HepG2 (cell line): ENCODE measurements around the gene ADAMTSL4. TPM values are rescaled to one million over a fixed set of nuclear protein-coding genes. Genes with fewer than 3 reads are reported as not detected.
A peak's percentile ranks its signal among the peaks of the same experiment; 100 is the strongest.

ENCODE experiments used
- HNF4A ChIP-seq: sonication (generic); formaldehyde crosslinking; IDR thresholded peaks from 2 replicates; pipeline ENCODE4 v1.4.0; 2020; ENCODE audit warnings: missing genetic modification reagents
- MXD1 ChIP-seq: sonication (generic); formaldehyde crosslinking; IDR thresholded peaks from 2 replicates; pipeline ENCODE4 v1.4.0; 2020; ENCODE audit warnings: mild to moderate bottlenecking, missing genetic modification reagents
- NR2F6 ChIP-seq, 2 experiments: IDR thresholded peaks; 2 replicates each; pipeline ENCODE4 v1.6.1; 2016; ENCODE audit warnings: antibody characterized with exemption in 1 of 2, mild to moderate bottlenecking in 1 of 2
- REL ChIP-seq: sonication (generic); formaldehyde crosslinking; conservative IDR thresholded peaks from 2 replicates; pipeline ENCODE4 v1.8.0; 2022; ENCODE audit warnings: mild to moderate bottlenecking, missing genetic modification reagents, moderate library complexity
- SALL1 ChIP-seq: sonication (generic); formaldehyde crosslinking; IDR thresholded peaks from 2 replicates; pipeline ENCODE4 v1.8.0; 2022; ENCODE audit warnings: mild to moderate bottlenecking, missing genetic modification reagents
- SOX13 ChIP-seq, 3 experiments: fragments of 450-650 bp in 1 of 3; sonication (generic) in 1 of 3; formaldehyde crosslinking in 1 of 3; IDR thresholded peaks in 2 of 3; conservative IDR thresholded peaks in 1 of 3; 2 replicates each; pipeline versions ENCODE4 v1.5.0 to v1.6.1; 2016 to 2020; ENCODE audit warnings: antibody characterized with exemption in 1 of 3, mild to moderate bottlenecking in 1 of 3, missing compliant biosample characterization in 1 of 3, missing genetic modification reagents in 1 of 3, moderate library complexity in 1 of 3
- ZBTB40 ChIP-seq, 2 experiments: fragments of 450-650 bp in 1 of 2; sonication (generic) in 1 of 2; formaldehyde crosslinking in 1 of 2; IDR thresholded peaks; 2 replicates each; pipeline versions ENCODE4 v1.6.1 to v1.8.0; 2016 to 2022; ENCODE audit warnings: antibody characterized with exemption in 1 of 2, mild to moderate bottlenecking in 1 of 2, missing genetic modification reagents in 1 of 2
- polyA plus RNA-seq, 8 experiments: library from polyadenylated mRNA; depleted of rRNA in 3 of 8; stranded (reverse) in 7 of 8; unstranded in 1 of 8; fragments of >200 nt; fragmentation: Illumina TruSeq in 4 of 8; extraction: Trizol in 4 of 8; gene quantifications; 2 replicates each; pipeline versions ENCODE4 v1.2.1 to v1.2.3, GENCODE V29; 2011 to 2016; ENCODE audit warnings: low read depth in 4 of 8, missing spikeins in 1 of 8, mixed read lengths in 1 of 8; ENCODE audit not compliant: insufficient read depth in 1 of 8
- total RNA-seq, 5 experiments: library from RNA; depleted of rRNA; stranded (reverse); fragments of >200 nt; fragmentation: Illumina TruSeq; extraction: Trizol; gene quantifications; 2 replicates each; pipeline ENCODE4 v1.2.3, GENCODE V29; 2016; ENCODE audit warnings: low read depth in 1 of 5
- TF ChIP-seq, protein P1 (sequence below): sonication (generic); formaldehyde crosslinking; IDR thresholded peaks from 2 replicates; pipeline ENCODE4; 2020; ENCODE audit warnings: missing genetic modification reagents, mild to moderate bottlenecking, borderline replicate concordance

The ADAMTSL4 gene
- total and polyA plus RNA-seq, 2 of the 13 experiments (the other 11 are each of a cell fraction or from before 2014, with no cell fraction given), result 3.9 to 16.4 TPM

DNA sequence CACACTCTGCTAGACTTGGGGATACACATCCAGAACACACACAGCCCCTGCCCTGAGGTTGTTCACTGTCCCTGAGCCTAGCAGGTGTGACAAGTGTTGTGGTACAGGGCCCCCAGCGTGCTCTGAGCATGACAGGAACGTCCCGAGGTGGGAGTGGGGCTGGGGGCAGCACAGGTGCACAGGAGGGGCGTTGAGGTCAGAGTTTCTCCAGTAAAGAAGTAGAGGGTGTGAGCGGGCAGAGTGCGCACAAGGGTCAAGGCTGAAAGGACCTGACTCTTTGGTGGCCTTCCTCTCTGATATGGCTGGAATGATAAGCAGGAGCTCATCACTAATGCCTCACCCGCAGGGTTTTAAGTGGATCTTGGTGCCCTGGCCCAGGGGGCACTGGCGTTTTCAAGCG is 34.9 kb upstream of the ADAMTSL4 start (continued):
- no peak for TF ChIP-seq ZBTB40 (IDR thresholded peaks at IDR 0.05)
- no peak for TF ChIP-seq ZBTB40 (CRISPR knock-in tag; IDR thresholded peaks at IDR 0.05)
- TF ChIP-seq HNF4A (CRISPR knock-in tag), result peak; percentile 57
- no peak for TF ChIP-seq REL (CRISPR knock-in tag)
- TF ChIP-seq, protein P1, sequence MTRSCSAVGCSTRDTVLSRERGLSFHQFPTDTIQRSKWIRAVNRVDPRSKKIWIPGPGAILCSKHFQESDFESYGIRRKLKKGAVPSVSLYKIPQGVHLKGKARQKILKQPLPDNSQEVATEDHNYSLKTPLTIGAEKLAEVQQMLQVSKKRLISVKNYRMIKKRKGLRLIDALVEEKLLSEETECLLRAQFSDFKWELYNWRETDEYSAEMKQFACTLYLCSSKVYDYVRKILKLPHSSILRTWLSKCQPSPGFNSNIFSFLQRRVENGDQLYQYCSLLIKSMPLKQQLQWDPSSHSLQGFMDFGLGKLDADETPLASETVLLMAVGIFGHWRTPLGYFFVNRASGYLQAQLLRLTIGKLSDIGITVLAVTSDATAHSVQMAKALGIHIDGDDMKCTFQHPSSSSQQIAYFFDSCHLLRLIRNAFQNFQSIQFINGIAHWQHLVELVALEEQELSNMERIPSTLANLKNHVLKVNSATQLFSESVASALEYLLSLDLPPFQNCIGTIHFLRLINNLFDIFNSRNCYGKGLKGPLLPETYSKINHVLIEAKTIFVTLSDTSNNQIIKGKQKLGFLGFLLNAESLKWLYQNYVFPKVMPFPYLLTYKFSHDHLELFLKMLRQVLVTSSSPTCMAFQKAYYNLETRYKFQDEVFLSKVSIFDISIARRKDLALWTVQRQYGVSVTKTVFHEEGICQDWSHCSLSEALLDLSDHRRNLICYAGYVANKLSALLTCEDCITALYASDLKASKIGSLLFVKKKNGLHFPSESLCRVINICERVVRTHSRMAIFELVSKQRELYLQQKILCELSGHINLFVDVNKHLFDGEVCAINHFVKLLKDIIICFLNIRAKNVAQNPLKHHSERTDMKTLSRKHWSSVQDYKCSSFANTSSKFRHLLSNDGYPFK (CRISPR knock-in tag), result 0 out of 2 replicates have a peak, but pooled peaks have one; percentile 11
- TF ChIP-seq NR2F6 (IDR thresholded peaks at IDR 0.05), result peak; percentile 24; the same call in 1 of the 2 replicates
- peak; percentile 64 for TF ChIP-seq NR2F6 (CRISPR knock-in tag; IDR thresholded peaks at IDR 0.05)
- 0 out of 2 replicates have a peak, but pooled peaks have one; percentile 31 for TF ChIP-seq MXD1
- no peak for TF ChIP-seq SOX13 (IDR thresholded peaks at IDR 0.05)
- 0 out of 4 replicates have a peak, but pooled peaks of 1 of the 2 experiments have one; percentile 9 for TF ChIP-seq SOX13 (CRISPR knock-in tag; conservative IDR thresholded peaks at IDR 0.05 in 1 of 2, IDR thresholded peaks at IDR 0.05 in 1 of 2)
- 0 out of 2 replicates have a peak, but pooled peaks have one; percentile 20 for TF ChIP-seq SALL1 (CRISPR knock-in tag)
